IPS-18a (cell line): ENCODE data around the gene OSBPL8.

ENCODE experiments used
- H3K27ac ChIP-seq: one replicate; pipeline ENCODE4 v1.5.1; 2013; ENCODE audit warnings: low read length
- H3K27me3 ChIP-seq: one replicate; pipeline ENCODE4 v1.6.1; 2013; ENCODE audit warnings: mild to moderate bottlenecking, low read length; ENCODE audit not compliant: control insufficient read depth, insufficient read depth
- H3K36me3 ChIP-seq: one replicate; pipeline ENCODE4 v1.6.1; 2013; ENCODE audit warnings: low read depth, low read length; ENCODE audit not compliant: control insufficient read depth
- H3K4me1 ChIP-seq: one replicate; pipeline ENCODE4 v1.6.1; 2013; ENCODE audit warnings: low read depth, low read length; ENCODE audit not compliant: control insufficient read depth
- H3K4me3 ChIP-seq: one replicate; pipeline ENCODE4 v1.5.1; 2013; ENCODE audit warnings: low read length
- H3K9ac ChIP-seq: one replicate; pipeline ENCODE4 v1.6.1; 2013; ENCODE audit warnings: mild to moderate bottlenecking, low read length, moderate library complexity
- H3K9me3 ChIP-seq: one replicate; pipeline ENCODE4 v1.6.1; 2013; ENCODE audit warnings: low read depth, low read length; ENCODE audit not compliant: control insufficient read depth

Gene OSBPL8

GRCh38 chr12:76539727-76540126 is 19.8 kb downstream of the OSBPL8 start:
- Histone ChIP-seq H3K36me3 (no peaks in the 10 kb centered on the region), H3K9me3 (no peaks in the 10 kb centered on the region), H3K9ac (no peak overlapping the region), H3K27me3 (no peaks in the 10 kb centered on the region), H3K27ac (no peak overlapping the region), H3K4me3 (no peak overlapping the region), H3K4me1 (peaks cover 17% of the 10 kb centered on the region)

DNA sequence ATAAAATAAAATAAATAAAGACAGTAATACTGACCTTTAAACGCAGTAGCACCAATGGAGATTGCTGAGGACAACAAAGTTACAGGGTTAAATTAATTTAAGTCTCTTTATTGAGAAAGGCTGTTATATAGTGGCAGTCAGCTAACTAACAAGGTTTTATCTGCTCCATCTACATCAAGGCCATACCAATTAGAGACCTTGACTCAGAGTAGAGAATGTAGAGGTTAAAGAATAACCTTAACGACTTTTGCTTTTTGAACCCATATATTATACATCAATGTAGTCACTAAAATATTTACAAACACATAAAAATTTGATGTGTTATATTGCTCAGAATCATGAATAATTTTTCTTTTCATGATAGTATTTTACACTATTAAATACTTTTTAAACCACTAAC is 21.6 kb downstream of the OSBPL8 start:
- no peak overlapping the region for H3K9ac ChIP-seq
- no peaks in the 10 kb centered on the region for H3K9me3 ChIP-seq
- H3K27me3 ChIP-seq: no peaks in the 10 kb centered on the region
- no peak overlapping the region for H3K27ac ChIP-seq
- no peaks in the 10 kb centered on the region for H3K36me3 ChIP-seq
- H3K4me1 ChIP-seq: peaks cover 11% of the 10 kb centered on the region
- H3K4me3 ChIP-seq: no peak overlapping the region

- H3K27me3 ChIP-seq: no peaks in the 10 kb centered on the region
- no peaks in the 10 kb centered on the region for H3K9me3 ChIP-seq
- H3K36me3 ChIP-seq: no peaks in the 10 kb centered on the region
- H3K27ac ChIP-seq: no peak overlapping the region
- H3K9ac ChIP-seq: no peak overlapping the region
- peaks cover 11% of the 10 kb centered on the region for H3K4me1 ChIP-seq
- no peak overlapping the region for H3K4me3 ChIP-seq
These were observed 23.0 kb downstream of the OSBPL8 start for GRCh38 chr12:76536546-76536945.

GRCh38 chr12:76535170-76535569 is 24.4 kb downstream of the OSBPL8 start:
- Histone ChIP-seq H3K9ac (no peak overlapping the region), H3K27me3 (no peaks in the 10 kb centered on the region), H3K4me3 (no peak overlapping the region), H3K9me3 (no peaks in the 10 kb centered on the region), H3K4me1 (peaks cover 13% of the 10 kb centered on the region), H3K27ac (no peak overlapping the region), H3K36me3 (no peaks in the 10 kb centered on the region)

DNA sequence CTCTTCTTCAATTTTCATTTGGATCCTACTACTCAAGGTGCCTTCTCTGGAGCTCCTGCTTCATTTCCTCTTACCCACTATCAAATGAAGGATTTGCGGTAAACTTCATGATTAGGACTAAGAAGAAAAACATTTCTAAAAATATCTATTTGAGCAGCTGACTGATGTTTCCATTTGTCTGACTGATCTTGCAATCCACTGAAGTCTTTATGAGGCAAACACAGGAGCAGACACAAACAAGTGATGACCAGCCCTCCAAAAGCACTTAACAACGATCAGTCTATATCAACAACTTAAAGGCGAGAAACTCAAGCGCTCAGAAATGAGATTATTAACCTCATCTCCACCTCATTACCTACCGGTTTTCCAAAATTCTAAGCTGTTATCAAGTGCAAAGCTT is 26.2 kb downstream of the OSBPL8 start:
- peaks cover 9% of the 10 kb centered on the region for H3K4me1 ChIP-seq
- H3K9ac ChIP-seq: no peak overlapping the region
- H3K4me3 ChIP-seq: no peak overlapping the region
- no peak overlapping the region for H3K27ac ChIP-seq
- H3K9me3 ChIP-seq: no peaks in the 10 kb centered on the region
- no peaks in the 10 kb centered on the region for H3K27me3 ChIP-seq
- no peaks in the 10 kb centered on the region for H3K36me3 ChIP-seq

DNA sequence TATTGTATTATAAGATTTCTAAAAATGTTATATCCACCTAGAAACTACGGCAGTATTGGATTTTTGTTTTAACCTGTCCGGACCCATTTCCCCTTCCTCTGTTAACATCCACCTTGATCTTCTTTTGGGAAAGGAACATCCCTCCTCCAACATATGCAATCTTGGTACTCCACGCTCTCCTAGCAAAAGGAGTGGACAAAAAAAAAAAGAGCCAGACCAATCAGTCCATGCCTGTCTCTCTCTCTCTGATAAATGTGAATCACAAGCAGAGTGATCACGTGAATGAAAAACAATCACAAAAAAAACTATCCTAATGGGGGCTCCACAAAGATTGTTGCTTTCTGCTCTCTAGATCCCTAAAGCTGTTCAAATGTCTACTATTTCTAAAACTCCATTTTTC is 27.1 kb downstream of the OSBPL8 start:
- no peak overlapping the region for H3K9ac ChIP-seq
- H3K36me3 ChIP-seq: no peaks in the 10 kb centered on the region
- no peak overlapping the region for H3K4me3 ChIP-seq
- H3K27me3 ChIP-seq: no peaks in the 10 kb centered on the region
- no peaks in the 10 kb centered on the region for H3K9me3 ChIP-seq
- peaks cover 9% of the 10 kb centered on the region for H3K4me1 ChIP-seq
- no peak overlapping the region for H3K27ac ChIP-seq

- no peak overlapping the region for H3K4me3 ChIP-seq
- H3K9ac ChIP-seq: no peak overlapping the region
- H3K9me3 ChIP-seq: no peaks in the 10 kb centered on the region
- peaks cover 9% of the 10 kb centered on the region for H3K4me1 ChIP-seq
- no peak overlapping the region for H3K27ac ChIP-seq
- H3K36me3 ChIP-seq: no peaks in the 10 kb centered on the region
- no peaks in the 10 kb centered on the region for H3K27me3 ChIP-seq
These were observed 28.5 kb downstream of the OSBPL8 start for GRCh38 chr12:76531056-76531455.

- no peak overlapping the region for H3K9ac ChIP-seq
- H3K27ac ChIP-seq: no peak overlapping the region
- H3K9me3 ChIP-seq: no peaks in the 10 kb centered on the region
- peaks cover 9% of the 10 kb centered on the region for H3K4me1 ChIP-seq
- no peaks in the 10 kb centered on the region for H3K36me3 ChIP-seq
- no peak overlapping the region for H3K4me3 ChIP-seq
- no peaks in the 10 kb centered on the region for H3K27me3 ChIP-seq
These were observed 29.1 kb downstream of the OSBPL8 start for GRCh38 chr12:76530516-76530915.

GRCh38 chr12:76529226-76529918 is 30.2 kb downstream of the OSBPL8 start:
- Histone ChIP-seq H3K9me3 (no peaks in the 10 kb centered on the region), H3K4me3 (no peak overlapping the region), H3K27me3 (no peaks in the 10 kb centered on the region), H3K27ac (no peak overlapping the region), H3K36me3 (no peaks in the 10 kb centered on the region), H3K4me1 (peaks cover 9% of the 10 kb centered on the region), H3K9ac (no peak overlapping the region)

DNA sequence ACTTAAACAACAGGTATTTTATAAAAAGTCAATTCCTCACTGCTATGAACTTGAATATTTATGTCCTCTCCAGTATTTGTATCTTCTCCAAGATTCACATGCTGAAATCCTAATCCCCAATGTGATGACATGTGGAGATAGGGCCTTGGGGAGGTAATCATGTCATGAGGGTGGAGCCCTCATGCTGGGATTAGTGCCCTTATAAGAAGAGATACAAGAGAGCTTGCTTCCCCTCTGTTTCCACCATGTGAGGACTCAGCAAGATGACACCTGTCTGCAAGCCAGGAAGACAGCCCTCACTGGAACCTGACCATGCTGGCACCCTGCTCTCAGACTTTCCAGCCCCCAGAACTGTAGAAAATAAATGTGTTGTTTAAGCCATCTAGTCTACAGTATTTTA is 36.2 kb downstream of the OSBPL8 start:
- Histone ChIP-seq H3K36me3 (no peaks in the 10 kb centered on the region), H3K27ac (no peak overlapping the region), H3K9me3 (peaks cover 13% of the 10 kb centered on the region), H3K4me3 (no peak overlapping the region), H3K4me1 (no peaks in the 10 kb centered on the region), H3K27me3 (no peaks in the 10 kb centered on the region), H3K9ac (no peak overlapping the region)

DNA sequence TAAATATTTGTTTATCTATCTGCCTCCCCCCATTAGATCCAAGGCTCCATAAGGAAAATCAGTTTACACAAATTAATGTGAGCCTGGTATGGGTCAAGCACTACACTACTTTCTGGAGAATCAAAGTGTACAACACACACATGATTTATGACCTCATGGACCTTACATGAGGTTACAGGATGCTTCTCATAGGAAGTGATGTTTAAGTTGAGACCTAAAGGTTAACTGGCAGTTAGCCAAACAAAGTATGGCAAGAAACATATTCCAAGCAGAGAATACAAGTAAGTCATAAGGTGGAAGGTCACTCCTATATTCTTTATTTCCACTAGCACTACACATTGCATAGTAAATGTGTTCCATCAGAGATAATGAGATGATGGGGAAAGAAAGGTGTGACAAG is 39.2 kb downstream of the OSBPL8 start:
- H3K27me3 ChIP-seq: no peaks in the 10 kb centered on the region
- no peaks in the 10 kb centered on the region for H3K4me1 ChIP-seq
- no peak overlapping the region for H3K4me3 ChIP-seq
- H3K9me3 ChIP-seq: peaks cover 23% of the 10 kb centered on the region
- no peaks in the 10 kb centered on the region for H3K36me3 ChIP-seq
- H3K9ac ChIP-seq: no peak overlapping the region
- H3K27ac ChIP-seq: no peak overlapping the region

DNA sequence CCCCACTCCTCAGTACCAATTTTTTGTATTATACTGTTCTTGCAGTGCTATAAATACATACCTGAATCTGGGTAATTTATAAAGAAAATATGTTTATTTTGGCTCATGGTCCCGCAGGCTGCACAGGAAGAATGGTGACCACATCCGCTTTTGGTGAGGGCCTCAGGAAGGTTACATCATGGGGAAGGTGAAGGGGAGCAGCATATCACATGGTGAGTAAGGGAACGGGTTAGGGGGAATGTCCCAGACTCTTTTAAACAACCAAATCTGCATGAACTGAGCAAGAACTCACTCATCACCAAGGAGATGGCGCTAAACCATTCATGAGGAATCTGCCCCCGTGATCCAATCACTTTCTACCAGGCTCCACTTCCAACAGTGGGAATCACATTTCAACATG is 40.0 kb downstream of the OSBPL8 start:
- no peaks in the 10 kb centered on the region for H3K4me1 ChIP-seq
- H3K9me3 ChIP-seq: peaks cover 23% of the 10 kb centered on the region
- H3K4me3 ChIP-seq: no peak overlapping the region
- no peak overlapping the region for H3K27ac ChIP-seq
- H3K36me3 ChIP-seq: no peaks in the 10 kb centered on the region
- H3K9ac ChIP-seq: no peak overlapping the region
- no peaks in the 10 kb centered on the region for H3K27me3 ChIP-seq
